Measurements from ENCODE around the gene MCF2.
"Not testable (repeated sequence)": the region's sequence is repeated elsewhere in the genome, so short reads cannot be mapped to it uniquely, and the experiment has no call there.

The MCF2 gene, protein sequence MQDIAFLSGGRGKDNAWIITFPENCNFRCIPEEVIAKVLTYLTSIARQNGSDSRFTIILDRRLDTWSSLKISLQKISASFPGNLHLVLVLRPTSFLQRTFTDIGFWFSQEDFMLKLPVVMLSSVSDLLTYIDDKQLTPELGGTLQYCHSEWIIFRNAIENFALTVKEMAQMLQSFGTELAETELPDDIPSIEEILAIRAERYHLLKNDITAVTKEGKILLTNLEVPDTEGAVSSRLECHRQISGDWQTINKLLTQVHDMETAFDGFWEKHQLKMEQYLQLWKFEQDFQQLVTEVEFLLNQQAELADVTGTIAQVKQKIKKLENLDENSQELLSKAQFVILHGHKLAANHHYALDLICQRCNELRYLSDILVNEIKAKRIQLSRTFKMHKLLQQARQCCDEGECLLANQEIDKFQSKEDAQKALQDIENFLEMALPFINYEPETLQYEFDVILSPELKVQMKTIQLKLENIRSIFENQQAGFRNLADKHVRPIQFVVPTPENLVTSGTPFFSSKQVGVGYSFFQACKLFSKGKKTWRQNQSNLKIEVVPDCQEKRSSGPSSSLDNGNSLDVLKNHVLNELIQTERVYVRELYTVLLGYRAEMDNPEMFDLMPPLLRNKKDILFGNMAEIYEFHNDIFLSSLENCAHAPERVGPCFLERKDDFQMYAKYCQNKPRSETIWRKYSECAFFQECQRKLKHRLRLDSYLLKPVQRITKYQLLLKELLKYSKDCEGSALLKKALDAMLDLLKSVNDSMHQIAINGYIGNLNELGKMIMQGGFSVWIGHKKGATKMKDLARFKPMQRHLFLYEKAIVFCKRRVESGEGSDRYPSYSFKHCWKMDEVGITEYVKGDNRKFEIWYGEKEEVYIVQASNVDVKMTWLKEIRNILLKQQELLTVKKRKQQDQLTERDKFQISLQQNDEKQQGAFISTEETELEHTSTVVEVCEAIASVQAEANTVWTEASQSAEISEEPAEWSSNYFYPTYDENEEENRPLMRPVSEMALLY

DNA sequence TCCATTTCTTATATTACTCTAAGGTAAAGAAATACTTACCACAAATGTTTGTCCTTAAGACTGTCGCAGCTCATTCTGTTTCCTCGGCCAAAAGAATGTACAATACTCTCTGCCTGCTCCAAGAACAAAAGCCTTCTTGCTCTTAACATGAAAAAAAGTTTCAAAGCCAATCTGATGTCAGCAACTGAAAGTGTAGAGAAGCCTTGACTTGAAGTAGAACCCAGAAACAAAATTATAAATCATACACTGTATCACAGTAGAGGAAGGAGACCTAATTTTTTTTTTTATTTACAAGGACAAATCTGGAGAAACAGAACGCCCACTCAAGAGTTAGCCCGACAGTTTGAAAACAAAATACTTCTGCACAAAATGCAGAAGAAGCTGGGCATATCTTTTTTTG is at the start of gene MCF2:
TSS of gene MCF2 (minus strand) at position 101 of the 400 bp plus-strand sequence. CDS start 56,423 bp downstream, outside the sequence.
- no peak for DNase-seq (ENCODE audit: low read depth, low spot score)

DNA sequence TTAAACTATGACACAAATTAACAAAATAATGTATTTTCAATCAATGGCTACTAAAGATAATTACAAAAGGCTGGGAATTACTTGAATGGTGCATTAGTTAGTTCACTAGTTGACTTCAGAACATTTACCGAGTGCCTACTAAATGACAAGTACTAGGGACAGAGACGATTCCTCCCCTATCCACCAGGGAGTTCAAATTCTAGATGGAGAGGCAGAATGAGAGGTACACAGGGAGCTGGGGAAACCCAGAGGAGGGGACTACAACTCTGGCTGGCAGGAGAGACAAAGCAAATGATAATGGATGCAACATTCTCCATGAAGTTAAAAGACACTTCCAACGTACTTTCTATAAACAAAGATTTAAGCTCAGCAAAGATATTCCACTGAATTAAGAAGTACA is 43.1 kb upstream of the MCF2 start:
- DNase-seq (ENCODE audit: low read depth, low spot score) = no peak

DNA sequence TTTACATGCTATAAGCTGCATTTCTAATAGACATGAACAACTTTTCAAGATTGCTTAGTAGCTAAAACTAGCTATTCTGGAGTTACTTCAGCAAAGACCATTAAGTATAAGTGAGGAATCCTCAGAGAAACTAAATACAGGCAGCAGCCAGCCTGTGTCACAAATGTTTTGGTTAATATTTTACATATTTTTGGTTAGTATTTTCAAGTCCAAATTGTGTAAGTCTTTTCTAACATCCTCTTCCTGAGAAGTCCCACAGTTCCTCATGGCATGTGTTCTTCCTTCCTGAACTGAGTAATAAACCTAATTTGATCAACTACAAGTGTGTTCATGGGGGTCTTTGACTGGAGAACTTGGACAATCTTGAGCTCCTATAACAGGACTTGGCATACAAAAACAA is 42.4 kb upstream of the MCF2 start:
- no peak for DNase-seq (ENCODE audit: low read depth, low spot score)

DNA sequence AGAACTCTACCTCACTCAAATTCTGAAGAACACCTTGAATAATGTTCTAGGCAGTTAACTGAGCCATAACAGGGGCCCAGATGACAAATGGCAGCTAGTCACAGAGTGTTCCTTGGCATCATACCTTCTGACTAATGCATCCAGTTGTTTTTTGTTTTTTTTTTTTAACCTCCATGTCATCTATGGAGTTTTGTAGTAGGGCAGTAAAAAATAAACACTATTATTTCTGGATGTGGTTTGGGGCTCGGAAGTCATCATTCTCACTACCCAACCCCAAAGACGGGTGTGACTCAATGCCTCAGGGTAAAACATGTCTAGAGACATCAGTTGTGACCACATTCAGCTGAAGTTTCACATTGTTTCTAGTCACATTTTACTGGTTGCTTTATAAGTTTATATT is 31.2 kb upstream of the MCF2 start:
- DNase-seq (ENCODE audit: low read depth, low spot score) = peak; percentile 52

DNA sequence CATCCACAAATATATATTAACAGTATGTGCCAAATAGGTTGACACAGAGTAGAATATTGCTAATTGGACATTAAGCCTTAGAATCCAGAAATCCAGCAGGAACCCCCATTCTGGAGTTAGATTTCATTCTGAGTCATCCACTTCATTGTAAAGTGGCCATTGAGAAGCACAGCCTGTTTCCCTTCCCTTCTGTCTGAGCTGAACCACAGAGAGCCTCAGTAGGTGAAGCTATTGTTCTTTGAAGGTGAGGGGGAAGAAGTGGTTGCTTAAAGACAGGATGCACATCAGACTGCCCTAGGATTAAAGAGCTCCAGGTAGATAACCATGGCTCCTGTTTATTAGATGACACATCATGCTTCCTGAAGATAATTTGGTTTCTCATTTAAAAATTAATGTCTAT is 30.6 kb upstream of the MCF2 start:
- peak; percentile 41 for DNase-seq (ENCODE audit: low read depth, low spot score)

DNA sequence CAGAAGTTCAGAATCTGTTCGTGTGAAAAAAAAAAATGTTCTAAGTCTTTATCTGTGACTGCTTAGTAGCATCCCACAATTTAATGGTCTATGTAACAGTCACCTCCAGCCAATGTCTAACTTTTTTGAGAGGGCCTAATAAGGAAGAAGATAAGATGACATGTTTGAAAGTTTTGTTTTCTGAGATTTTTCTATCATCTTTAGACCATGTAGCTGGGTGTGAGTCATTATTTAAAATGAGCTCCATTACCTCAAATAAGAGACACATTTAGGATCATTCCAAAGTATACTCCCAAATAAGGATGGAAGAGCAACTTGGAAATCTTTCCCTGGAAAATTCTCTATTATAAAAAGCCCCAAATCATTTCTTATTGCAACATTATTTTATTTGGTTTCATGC is 28.2 kb upstream of the MCF2 start:
- no peak for DNase-seq (ENCODE audit: low read depth, low spot score)

DNA sequence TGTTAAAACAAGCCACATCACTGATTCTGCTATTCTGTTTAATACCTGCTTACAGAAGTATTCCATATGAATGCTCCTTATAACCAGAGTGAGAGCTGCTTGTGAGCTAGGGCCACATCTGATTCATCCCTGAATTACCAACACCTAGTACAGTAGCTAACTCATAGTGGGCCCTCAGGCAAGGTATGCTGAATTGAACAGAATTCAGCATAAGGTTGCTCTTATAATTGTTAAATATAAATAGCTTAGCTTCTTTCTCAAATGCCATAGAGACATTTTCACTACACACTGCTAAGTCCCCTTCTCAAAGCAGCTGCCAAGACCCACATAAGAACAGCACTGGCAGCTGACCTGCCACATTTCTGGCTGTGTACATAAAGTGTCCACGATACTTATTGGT is 27.0 kb upstream of the MCF2 start:
- no peak for DNase-seq (ENCODE audit: low read depth, low spot score)

DNA sequence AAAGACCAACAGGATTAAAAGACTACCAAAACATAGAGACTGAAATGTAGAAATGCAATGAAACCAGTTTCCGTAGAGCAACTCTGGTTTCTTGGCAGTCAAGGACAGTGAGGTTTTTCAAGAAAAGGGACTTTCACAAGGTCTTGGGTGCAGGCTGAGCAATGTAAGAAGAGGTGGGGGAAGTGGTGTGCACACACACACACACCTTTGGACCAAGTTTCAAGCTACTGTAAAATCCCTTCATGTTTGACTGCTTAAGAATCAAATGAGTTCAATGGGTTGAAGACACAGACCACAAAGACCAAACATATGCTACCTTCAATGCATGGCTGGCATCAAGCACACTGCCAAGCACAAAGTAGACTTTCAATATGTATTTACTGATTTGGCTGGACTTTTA is 17.8 kb upstream of the MCF2 start:
- DNase-seq (ENCODE audit: low read depth, low spot score) = no peak

DNA sequence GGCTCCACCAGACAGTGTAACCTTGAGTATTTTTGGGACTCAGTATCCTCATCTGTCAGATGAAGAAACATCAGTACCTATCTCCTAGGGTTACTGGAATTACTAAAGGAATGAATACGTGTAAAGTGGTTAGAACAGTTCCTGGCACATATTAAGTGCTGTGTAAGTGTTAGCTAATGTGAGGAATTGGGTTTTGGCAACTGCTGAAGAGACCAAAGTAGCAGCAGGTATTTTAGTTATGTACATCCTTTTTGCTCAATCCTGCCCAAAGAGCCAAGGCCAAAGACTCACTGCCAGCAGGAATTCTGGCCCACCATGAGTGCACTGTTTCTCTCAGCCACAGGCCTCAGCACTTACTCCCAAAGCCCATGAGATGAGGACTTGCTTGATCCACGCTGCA is 16.7 kb upstream of the MCF2 start:
- DNase-seq (ENCODE audit: low read depth, low spot score) = peak; percentile 48

DNA sequence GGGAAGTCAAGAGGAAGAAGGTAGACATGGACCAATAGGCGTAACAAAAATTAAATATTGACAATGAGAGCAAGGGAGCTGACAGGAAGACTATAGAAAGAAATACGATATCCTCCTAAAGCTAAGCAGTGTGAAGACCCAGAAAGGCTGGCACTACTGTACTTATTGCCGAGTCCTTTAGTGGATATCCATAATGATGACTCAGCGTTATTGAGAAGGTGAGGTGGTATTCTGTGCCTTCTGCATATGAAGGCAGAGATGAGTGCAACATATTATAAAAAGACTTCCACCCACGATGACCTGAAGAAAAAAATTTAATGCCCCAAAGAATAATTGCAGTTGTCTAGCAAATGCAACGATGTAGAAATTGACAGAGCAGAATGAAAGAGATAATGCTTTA is 13.0 kb upstream of the MCF2 start:
- no peak for DNase-seq (ENCODE audit: low read depth, low spot score)

DNA sequence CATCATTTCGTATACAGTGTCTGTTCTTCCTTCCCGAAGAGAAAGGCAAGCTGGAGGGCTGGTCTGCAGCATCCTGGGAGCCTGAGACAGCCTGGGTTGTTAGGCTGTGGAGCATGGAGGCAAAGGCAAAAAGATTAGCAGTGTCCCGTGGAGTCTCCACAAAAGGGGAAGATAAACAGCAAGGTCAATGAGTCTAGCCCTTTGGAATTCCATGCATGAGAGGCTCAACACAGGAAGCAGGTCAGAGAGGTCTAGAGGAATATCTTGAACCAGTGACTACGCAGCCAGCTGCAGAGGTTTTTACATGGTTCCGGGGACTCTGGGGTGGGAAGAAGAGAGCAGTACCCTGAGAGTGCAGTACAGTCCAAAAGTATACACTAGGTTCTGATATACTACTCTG is 12.2 kb upstream of the MCF2 start:
- peak; percentile 64 for DNase-seq (ENCODE audit: low read depth, low spot score)

DNA sequence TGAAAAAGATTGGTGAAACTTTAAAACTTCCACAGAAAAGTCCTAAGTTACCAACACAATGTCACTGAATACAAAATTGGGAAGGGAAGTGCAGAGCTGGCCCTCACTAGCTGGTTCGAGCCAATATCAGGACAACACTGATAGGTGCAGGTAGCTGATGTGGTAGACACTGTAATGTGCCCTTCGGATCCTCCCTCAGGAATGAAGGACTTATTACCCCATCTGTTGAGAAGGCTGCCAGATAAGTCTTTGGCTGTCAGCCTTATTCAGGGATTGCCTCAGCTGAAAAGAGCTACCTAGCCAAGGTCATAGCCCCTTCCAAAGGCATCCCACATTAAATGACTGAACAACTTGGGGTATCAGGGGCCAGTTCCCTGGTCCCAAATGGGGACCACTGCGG is 5.3 kb downstream of the MCF2 start:
- no peak for DNase-seq (ENCODE audit: low read depth, low spot score)

DNA sequence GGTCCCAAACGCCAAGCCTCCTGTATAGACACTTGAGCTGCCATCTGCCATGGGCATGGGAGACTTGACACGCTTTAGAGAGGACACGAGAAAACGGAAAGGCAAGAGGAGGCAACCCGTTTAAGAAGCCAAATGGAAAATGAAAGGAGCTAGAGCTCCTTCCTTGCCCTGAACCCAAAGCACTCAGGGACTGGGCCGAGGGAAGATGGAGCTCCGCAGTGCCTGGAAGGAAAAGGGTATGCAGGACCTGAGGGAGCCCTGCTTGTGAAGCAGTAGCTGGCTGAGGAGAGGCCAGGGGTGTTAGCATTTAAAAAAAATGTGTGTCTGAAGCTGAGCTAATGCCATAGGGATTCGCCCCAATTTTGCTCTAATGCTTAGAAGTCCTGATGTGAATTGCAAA is 15.1 kb downstream of the MCF2 start:
- no peak for DNase-seq (ENCODE audit: low read depth, low spot score)

DNA sequence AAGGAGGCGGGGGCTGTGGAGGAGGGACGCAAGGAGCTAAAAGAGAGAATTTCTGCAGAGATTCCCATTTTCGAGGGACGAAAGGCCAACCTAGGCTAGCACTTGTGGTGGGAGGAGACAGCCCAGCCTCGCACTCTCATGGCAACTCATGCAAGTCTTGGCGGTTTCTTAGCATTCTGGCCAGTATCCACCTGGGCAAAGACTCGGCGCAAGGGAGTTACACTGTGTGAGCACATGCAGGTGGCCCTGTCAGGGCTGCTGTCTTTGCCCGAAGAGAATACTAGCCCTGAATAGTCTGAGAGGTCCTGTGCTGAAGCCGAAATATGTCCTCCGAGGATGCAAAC is 15.5 kb downstream of the MCF2 start:
- no peak for DNase-seq (ENCODE audit: low read depth, low spot score)

DNA sequence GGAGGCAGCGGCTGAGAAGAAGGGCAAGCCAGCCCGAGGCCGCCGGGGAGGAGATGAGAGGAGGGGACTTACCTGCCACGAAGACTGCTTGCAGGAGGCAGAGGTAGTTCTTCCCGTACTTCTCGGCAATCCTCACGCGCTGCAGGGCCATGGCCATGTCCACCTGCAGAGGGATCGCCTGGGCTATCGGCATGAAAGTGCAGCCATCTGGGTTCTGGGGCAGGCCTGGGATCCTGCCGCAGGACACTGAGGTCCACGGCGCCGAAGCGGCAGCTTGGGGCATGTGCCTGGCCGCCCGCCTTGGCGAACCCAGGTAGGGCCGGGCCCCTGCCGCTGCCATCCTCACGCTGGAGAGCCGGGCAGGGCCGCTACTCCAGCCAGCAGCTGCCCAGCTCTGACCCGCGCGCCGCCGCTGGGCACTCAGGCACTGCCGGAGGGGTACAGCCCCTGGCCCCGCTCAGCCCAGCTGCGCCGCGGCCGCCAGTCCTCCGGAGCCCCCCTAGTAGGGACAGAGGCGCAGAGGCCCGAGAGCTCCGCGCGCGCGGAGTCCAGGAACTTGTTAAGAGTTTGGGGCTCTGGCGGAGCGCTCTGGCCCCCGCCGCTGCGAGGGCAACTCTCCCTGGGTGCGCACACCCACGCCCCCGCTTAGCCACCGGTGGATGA is 16.0 kb downstream of the MCF2 start:
- peak; percentile 39 for DNase-seq (ENCODE audit: low read depth, low spot score)

DNA sequence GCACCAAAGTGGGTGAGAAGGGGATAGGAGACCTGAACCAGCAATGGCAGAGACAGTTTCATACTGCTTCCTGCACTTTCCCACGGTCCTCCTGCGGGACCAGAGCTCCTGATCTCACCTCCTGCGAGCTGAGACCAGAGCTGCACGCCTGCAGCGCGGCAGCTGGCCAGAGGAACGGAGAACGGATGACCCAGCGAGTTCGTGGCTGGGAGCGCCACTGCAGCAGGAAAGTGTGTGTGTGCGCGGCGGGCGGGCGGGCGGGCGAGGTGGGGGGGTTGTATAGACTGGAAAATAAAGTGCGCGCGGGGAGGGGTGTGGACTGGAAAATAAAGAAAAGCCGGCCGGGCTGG is 16.5 kb downstream of the MCF2 start:
- peak; percentile 29 for DNase-seq (ENCODE audit: low read depth, low spot score)

DNA sequence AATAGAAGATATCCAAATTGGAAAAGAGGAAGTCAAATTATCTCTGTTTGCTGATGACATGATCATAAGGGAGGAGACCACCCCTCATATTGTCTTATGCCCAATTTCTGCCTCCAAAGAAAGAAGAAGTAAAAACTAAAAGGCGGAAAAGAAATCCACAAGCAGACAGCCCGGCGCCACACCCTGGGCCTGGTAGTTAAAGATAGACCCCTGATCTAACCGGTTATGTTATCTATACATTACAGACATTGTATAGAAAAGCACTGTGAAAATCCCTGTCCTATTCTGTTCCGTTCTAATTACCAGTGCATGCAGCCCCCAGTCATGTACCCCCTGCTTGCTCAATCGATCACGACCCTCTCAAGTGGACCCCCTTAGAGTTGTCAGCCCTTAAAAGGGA is 22.8 kb downstream of the MCF2 start:
- DNase-seq (ENCODE audit: low read depth, low spot score) = not testable (repeated sequence)

DNA sequence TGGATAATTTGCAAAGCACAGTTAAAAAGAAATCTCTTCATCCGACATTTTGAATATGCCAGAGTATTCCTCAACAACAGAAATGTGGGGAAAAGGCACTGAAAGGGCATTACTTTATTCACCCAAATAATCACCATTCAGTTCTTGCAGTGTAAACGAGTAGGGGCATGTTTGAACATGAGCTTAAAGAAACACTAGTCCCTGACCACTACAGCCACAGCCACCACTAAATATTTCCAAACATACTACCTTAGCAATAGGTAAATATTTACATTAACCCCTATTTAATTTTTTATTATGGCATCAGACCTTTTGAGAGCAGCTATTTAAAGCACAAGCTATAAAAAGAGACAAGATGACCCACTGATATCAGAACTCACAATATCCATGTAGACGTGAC is 27.6 kb downstream of the MCF2 start:
- no peak for DNase-seq (ENCODE audit: low read depth, low spot score)

DNA sequence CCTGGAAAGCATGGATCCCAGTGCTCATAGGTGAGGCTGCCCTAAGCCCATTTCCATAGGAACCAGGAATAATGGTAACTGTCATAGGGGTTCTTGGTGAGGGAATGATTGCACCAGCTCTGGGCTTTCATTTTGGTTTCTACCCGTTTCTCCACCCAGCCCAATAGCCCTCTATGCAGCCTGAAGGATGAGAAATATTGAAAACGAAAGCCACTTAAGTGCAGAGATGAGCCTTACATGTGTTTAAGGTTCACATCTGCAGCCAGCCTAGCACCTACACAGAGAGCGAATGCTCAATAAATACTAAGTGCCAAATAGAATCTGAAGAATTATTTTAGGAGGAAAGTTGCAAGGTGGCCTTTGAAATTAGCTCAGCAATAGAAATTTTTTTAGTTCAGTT is 60.4 kb downstream of the MCF2 start:
- no peak for DNase-seq (ENCODE audit: low read depth, low spot score)

DNA sequence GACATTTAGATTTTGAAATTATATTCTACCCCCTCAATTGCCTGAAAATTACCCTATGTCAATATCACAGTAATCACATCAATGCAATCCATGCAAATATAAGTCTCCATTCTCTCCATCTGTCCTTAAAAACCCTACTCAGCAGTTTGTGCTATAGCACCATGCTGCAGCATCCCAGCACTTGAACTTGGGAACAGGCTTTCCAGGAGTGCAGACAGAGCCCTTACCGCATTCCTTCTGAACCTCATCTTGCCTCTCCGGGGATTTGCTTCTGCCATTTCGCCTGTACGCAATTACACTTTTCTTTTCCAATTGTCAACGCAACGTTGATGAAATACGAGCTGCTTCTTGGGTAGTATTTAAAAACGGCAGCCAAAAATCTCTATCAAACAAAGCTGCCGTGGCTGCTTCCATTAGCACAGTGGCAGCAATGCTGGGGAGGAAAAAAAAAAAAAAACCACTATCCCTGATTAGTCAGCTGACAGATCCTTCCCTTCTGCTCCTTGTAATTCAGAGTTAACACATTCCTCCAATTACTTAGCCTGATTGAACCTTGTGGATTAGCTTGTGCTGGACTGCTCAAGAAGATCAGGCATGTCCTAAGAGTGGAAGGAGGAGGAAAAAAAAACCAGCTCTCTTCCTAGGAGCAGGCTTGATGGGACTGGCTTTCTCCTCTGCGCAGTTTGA is 65.6 kb downstream of the MCF2 start:
- peak; percentile 37 for DNase-seq (ENCODE audit: low read depth, low spot score)

DNA sequence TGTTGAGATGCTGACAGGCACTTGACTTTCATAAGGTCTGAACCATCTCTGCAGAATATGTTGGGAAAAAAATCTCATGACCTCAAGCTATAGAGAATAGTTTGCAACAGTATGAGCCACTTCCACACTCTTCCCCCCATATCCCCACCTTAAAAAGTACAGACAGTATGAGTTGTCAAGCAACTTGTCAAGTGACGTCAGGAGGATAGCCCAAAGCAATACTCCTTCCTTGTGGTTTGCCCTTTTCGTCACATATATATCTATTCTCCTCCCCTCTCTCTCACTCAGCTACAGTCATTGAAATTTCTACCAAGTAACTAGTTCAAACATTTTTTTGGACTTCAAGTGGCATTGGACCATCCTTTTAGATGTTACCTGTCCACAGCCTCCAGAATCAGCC is 67.7 kb downstream of the MCF2 start:
- DNase-seq (ENCODE audit: low read depth, low spot score) = no peak

DNA sequence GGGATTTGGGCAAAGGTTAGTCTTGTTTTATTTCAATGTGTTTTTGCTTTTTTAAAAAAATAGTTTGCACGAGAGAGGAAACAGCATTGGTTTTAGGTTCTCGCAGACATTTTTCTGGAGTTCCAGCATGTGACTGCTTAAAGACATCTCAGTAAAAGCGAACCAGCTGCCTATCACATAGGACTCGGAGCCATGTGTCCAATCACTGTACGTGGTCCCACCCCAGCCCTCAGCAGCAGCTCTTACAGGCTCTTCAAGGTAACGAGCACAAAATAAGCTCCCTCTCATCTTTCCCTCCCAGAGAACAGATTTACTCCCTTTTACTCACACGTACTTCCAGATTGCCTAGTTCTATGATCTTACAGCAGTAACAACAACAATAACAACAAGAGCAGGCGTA is 68.7 kb downstream of the MCF2 start:
- DNase-seq (ENCODE audit: low read depth, low spot score) = no peak
